GM19372 (cell line): Measurements from ENCODE around the gene THBS1.

ENCODE experiments used
- ATAC-seq: cut with Tn5 transposase; IDR thresholded peaks from one replicate; pipeline ENCODE4 v1.9.1; 2021; ENCODE audit warnings: mild to moderate bottlenecking, low read depth, moderate library complexity; ENCODE audit not compliant: unreplicated experiment

Gene THBS1

DNA sequence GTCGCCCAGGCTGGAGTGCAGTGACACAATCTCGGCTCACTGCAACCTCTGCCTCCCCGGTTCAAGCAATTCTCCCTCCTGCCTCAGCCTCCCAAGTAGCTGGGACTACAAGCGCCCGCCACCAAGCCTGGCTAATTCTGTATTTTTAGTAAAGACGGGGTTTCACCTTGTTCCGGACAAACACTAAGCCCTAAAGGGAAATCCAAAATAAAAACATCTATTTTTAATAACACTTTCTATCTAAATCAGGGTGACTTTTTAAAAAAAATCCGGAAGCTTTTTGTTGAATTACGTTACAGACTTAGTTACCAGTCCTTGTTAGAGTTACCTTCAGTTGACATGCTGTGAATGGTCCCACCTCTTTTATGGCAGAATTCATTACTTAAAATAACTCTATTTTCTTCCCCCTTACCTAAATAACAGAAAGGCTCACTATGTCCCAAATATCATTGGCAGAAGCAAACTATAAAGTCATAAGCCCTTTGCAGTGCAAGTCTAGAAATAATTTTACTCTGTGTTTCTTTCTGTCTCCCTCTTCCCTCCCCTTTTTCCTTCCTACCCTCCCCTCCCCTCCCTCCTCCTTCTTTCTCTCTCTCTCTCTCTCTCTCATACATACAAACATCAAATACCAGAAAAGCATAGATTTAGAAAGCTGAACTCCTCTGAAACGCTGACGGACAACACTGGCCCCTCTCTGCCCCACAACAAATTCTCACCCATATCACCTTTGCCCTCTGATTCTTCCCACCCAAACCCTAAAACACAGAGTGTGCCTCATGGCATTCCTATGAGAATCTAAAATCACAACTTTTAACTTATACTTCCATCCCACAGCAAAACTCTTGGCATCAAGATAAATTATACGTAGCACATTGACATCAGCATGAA, 18.3 kb downstream of the THBS1 start:
- no peak for ATAC-seq

DNA sequence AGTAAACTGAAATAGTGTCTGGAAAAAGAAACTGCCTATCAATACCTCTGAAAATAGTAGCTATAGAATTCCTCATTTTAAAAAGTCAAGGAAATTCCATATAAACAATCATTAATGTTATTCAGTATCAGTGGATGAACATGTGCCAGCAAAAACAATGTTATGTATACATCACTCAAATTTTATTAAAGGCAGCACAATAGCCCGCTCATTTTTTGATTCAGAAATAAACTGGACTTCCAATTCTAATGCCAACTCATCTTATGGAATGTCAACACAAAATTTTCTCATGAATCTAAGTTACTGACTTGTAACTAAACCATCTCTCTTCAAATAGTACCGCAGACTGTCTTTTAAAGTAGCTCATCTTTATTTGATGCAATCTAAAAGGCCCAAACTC, 19.0 kb downstream of the THBS1 start:
- no peak for ATAC-seq

GRCh38 chr15:39602143-39602542, 21.3 kb downstream of the THBS1 start:
- no peak for ATAC-seq

DNA sequence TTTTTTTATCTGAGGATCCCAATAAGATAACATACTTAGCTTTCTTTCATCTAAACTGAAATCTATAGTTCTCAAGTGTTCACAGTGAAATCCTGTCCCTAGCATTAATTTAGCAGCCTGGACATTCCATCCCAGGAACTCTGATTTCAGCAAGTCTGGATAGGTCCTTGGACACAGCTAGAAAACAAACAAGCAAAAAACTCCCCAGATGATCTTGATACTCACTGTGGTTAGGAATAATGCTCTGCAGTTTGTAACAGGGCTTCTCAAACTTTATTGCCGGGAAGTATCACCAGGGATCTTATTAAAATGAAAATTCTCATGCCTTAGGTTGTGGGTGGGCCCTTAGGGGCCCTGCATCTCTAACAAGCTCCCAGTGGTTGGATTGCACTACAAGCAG, 24.3 kb downstream of the THBS1 start:
- no peak for ATAC-seq

DNA sequence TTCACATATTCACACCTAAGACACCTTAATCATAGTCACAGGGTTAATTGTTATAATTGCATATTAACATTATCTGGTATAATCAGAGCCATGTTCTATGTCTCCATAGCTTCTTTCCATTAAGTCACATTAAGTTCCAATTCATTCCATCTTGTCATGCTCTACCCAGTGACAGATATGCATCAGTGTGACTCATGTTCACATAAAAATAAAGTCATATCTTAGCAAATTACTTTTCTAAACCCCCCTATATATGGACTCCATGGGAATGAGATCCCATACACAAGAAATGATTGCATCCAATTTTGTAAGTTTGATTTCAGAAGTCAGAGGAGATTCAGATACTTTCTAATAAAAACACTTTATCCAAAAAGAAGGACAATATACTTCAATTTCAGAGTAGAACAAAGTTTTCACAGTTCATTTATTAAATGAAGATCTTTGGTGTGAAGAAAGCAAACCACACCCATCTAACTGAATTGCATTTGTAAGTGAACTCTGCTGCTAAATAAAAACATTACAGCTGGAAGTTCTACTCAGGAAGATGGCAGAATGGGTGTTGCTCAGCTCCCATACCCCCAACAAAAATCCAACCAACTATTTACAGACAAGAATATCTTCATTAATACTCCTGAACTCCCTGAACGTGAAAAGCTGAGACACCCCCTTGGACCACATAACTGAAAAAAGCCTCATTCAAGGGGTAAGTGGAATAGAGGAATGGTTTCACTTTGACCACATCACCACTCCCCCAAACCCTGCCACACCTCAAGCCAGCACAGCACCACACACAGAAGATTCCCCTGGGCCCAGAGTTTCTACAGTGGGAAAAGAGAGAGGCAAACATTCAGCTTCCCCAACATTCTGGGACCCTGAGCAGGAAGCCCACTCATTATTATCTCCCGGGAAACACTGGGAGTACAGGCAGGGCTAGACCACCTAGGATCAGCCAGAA, 27.6 kb downstream of the THBS1 start:
- no peak for ATAC-seq

DNA sequence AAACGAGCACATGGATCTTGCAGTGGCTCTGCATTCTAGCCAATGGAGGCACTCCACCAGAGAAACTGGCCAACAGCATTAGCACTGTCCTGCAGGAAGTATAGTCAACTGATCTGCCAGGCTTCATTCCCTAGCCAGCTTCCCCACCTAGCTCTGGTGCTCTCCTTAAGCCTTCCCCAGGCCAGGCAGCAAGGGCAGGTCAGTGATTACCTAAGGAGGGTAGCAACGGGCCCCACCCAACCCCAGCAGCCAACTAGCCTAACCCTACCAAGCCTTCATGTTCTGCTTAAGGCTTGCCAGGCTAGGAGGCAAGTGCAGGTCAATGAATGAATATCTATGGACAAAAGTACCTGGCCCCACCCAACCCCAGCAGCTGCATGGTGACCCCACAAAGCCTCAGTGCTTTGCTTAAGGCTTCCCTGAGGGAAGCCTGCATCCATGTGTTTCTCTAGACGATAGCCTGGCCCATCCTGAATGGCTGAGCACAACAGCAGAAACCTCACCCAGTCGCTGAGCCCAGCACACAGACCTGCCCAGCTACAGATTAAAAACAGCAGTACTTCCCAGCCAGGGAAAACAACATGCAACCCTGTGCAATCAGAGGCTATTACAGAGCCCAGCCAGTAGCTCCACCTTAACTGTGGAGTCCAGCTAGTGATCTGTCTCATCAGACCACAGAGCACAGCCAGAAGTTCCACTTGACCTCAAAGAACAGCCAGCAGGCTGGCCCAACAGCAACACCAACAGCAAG, 28.5 kb downstream of the THBS1 start:
- ATAC-seq = no peak

- ATAC-seq = no peak
Observed at GRCh38 chr15:39610665-39611064, 29.8 kb downstream of the THBS1 start.

GRCh38 chr15:39613271-39613670, 32.4 kb downstream of the THBS1 start:
- ATAC-seq = no peak

DNA sequence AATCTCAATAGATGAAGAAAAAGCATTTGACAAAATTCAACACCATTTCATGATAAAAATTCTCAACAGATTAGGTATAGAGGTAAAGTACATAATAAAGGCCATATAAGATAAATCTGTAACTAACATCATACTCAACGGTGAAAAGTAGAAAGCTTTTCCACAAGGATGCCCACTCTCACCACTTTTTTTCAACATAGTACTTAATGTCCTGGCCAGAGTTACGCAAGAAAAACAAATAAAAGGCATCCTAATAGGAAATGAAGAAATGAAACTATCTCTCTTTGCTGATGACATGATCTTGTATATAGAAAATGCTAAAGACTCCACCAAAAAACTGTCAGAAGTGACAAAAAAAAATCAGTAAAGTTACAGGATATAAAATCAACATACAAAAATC, 33.0 kb downstream of the THBS1 start:
- no peak for ATAC-seq

DNA sequence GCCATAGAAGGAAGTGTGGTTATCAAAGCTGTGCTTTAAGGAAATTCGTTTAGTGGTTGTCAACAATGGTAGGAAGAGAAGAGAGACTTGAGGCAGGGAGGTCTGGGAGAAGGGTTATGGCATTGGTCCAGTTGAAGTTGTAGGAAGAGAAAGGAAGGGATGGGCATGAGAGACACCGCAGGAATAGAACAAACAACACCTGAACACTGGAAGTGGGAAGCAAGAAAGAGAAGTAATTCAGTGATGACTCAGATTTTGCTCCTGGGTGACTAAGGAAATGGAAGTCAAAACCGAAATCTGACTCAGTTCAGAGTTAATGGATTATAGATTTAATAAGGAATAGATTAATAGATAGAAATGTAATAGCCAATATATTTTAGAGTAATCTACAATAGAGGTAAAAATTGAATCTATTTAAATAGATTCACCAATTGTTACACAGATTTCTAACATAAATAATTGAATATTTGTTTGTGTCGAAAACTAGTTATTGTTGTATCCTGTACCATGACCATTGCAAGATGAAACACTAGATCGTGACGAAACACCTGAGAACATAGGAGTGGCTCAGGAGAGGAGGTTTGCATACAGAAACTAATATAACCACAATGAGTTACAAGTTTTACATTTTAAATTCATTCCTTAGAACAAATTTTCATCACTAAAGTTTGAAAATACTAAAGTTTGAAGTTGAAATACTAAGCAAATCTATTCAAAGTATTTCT, 36.0 kb downstream of the THBS1 start:
- ATAC-seq = no peak

GRCh38 chr15:39618063-39618823, 37.4 kb downstream of the THBS1 start:
- ATAC-seq = no peak

DNA sequence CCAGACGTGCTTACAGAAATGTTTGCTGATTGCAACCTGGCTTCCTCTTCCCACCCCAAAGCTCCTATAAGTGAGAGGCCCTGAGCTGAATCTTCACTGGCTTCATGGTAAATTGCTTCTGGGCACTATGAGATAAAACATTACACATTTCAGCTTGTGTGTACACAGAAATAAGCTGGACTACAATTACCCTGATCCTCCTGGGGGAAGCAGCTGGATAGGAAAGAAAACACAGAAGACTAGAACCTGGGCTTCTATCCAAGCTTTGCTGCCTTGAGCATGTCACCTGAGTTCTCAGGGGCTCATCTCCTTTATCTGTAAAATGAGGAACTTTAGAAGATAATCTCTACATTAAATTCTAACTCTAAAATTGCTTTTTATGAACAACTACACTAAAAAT, 40.3 kb downstream of the THBS1 start:
- ATAC-seq = no peak

- no peak for ATAC-seq
Observed at GRCh38 chr15:39621976-39622375, 41.1 kb downstream of the THBS1 start.

DNA sequence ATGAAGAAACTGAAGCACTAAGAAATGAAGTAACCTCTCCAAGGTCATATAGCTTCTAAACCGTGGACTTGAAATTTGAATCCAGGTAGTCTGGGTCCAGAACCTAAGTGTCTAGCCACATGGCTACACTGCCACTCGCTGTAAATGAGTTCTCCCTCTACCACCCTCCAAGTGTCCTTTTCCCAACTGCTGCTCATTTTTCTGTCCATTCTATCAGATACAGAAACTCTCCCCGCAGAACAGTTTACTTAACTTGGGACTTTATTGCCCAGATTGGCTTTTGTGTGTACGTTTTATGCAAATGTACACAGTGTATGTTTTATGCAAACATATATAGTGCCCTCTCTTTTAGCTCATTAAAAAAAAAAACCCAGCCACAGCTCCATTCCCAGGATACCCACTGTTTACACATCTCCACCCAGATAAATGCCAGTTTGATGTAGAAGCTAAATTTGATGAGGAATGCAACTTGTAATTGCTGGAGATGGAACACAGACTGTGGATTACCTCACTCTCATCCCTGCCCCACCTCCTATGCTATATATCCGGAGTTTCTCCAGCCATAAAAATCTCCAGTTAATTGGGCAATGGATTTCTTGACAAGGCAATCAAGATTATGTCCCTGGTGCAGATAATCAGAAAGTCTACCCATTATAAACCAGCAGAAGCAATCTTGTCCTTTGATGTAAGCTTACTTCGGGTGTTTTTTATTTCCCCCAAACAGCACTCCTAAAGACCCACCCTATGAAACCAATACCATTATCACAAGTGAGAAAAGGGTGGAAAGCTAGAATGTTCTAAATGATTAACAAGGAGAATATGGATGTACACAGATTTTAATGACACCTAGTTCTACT, 42.0 kb downstream of the THBS1 start:
- ATAC-seq = peak; percentile 6

- ATAC-seq = peak; percentile 89
Observed at GRCh38 chr15:39623529-39623931, 42.7 kb downstream of the THBS1 start.

DNA sequence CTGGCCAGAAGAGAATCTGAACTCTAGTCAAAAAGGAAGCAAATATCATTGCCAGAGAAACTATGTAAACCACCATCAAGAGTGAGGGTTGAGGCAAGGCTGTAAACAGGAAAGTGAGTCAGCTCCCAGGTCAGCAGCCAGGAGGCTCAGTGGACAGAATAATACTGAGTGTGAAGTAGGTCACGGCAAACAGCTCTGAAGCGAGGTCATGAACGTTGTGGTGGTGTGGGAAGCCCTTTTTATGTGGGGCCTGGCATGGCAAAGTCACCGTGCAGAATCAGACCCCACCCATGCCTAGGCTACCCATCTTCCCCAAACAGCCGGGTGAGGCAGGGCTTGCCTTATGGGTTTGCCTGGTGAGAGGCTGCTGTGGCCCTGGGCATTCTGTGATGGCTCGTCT, 43.9 kb downstream of the THBS1 start:
- ATAC-seq = no peak

- ATAC-seq = no peak
Observed at GRCh38 chr15:39625451-39625850, 44.6 kb downstream of the THBS1 start.

DNA sequence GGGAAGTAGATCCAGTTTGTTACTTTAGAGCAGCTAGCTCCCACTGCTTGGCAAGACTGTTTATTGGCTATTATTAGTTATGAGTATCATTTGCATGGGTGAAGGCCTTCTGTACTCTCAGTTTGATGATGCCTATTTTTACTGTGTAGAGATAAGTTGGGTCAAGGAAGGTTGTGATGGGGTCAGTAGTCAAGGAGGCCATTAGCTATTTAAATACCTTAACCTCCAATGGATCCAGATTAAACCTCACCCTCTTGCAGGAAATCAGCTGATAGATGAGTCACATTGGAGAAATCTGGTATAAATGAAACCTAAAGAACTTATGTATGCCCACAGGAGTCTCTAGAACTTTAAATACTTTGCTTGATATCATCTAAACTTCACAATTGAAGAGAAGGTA, 45.0 kb downstream of the THBS1 start:
- no peak for ATAC-seq
